ENCODE measurements around the gene CHRM1. TPM values are rescaled to one million over a fixed set of nuclear protein-coding genes. Genes with fewer than 3 reads are reported as not detected.
A peak's percentile ranks its signal among the peaks of the same experiment; 100 is the strongest.

Gene CHRM1
- polyA plus RNA-seq, 3 donors = not detected

DNA sequence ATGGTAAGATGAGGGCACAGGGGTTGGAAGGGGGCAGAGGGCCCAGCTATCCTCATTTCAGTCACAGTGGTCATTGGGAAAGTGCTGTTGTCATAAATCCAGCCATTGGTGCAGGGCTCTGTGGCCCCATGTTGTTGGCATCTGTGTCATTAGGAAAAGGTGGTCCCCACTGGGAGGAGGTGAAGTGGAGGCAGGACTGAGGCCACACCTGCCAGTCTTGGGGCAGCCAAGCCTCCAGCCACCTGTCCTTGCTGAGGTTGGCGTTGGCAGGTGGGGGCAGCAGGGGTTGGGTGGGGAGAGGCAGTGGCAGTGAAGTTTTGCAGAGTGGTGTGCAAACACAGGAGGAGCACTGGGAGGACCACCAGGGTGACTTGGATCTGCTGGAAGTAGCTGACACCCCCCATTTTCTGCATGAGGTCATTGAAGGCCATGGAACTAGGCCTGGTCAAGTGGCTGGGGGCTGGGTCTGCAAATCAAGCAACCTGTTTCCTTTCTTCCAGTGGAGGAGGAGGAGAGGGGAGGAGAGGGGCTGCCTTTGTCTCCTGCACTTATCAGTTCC lies 38.3 kb upstream of the CHRM1 start:
- Histone ChIP-seq H4K20me1 (ENCODE audit: insufficient read depth, low read length) (no peaks in the 10 kb centered on the region), H3K27ac (ENCODE audit: low read depth in 1 of 2, low read length in 2 of 2) (no peak overlapping the region), H3K9ac (ENCODE audit: insufficient read depth, low read length, poor library complexity, severe bottlenecking) (no peak overlapping the region), H3K36me3 (replicated peaks in 1 of 2; ENCODE audit: control insufficient read depth in 1 of 2, insufficient read depth in 2 of 2, low read length in 2 of 2) (no peaks in the 10 kb centered on the region), H3K79me2 (ENCODE audit: insufficient read depth, low read length) (no peaks in the 10 kb centered on the region), H3K9me3 (replicated peaks in 1 of 2; ENCODE audit: control insufficient read depth in 1 of 2, insufficient read depth in 1 of 2, low read length in 2 of 2) (no peaks in the 10 kb centered on the region), H3K4me3 (replicated peaks in 1 of 3; ENCODE audit: low read depth in 2 of 3, low read length in 3 of 3) (no peak overlapping the region), H2AFZ (ENCODE audit: insufficient read depth, low read depth, low read length, poor library complexity, severe bottlenecking) (no peak overlapping the region), H3K27me3 (ENCODE audit: control insufficient read depth in 2 of 2, insufficient read depth in 2 of 2, low read length in 2 of 2) (no peaks in the 10 kb centered on the region), H3K4me1 (ENCODE audit: control insufficient read depth in 1 of 2, insufficient read depth in 2 of 2, low read length in 2 of 2) (no peaks in the 10 kb centered on the region), H3K4me2 (replicated peaks; ENCODE audit: extremely low read depth, low read length, poor library complexity, severe bottlenecking) (no peak overlapping the region)
- no peak for TF ChIP-seq CTCF (IDR thresholded peaks at IDR 0.05)
- Mint-ChIP-seq H3K27ac (no peak overlapping the region), H3K4me1 (peaks cover 8% of the 10 kb centered on the region), H3K4me3 (peak overlapping the region in 1 of 2 donors; percentile 24), H3K36me3 (no peaks in the 10 kb centered on the region), H3K9me3 (no peaks in the 10 kb centered on the region), H3K27me3 (ENCODE audit: low read depth in 3 of 3) (peaks cover 6 to 10% (median 10%) of the 10 kb centered on the region in 3 donors)
- 90% methylated on average over 1 of the region's 1 CpG for WGBS (ENCODE audit: insufficient coverage)
- DNase-seq = no peak
- intact Hi-C loops (cut with micrococcal nuclease) = no loop called here

DNA sequence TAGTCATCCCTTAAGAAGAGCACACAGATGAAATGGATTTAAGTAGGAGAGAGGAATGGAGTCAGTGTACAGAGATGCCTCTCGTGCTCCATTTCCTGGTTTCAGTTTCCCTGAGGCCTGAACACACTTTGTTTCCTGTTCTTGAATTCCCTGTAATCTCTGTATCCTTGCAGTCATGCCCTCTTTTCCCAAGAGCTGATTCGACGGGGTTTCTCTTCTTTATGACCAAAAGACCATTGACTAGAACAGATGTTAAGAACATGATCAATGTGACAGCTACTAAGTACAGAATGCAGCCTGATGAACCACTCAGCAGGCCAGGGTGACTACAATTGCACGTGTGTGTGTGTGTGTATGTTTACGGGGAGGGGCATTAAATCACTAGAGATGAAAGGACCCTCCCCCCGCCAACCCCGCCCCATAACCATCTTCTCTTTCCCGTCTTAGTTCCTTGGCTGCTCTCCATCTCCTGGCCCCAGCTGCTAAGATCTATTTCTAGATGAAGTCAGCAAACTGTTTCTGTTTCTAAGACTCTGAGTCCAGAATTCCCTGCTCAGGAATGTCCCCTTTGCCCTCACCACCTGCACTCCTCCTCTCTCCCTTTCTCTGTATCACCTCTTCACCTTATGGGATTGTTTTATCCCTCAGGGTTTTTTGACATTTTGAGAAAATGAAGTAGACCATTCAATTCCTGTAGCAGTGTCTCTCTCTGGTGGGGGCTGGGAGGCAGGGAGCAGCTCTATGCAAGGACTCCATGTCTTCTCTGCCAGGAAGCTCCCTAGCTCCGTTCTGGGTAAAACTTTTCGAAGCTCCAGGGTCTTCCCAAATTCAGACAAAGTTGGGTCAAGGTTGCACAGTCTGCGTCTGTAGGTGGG lies 37.6 kb upstream of the CHRM1 start:
- H3K36me3 ChIP-seq (replicated peaks in 1 of 2; ENCODE audit: control insufficient read depth in 1 of 2, insufficient read depth in 2 of 2, low read length in 2 of 2) = no peaks in the 10 kb centered on the region
- H3K4me2 ChIP-seq (replicated peaks; ENCODE audit: extremely low read depth, low read length, poor library complexity, severe bottlenecking) = no peak overlapping the region
- H3K27ac Mint-ChIP-seq = no peak overlapping the region
- H3K27ac ChIP-seq (ENCODE audit: low read depth in 1 of 2, low read length in 2 of 2) = no peak overlapping the region
- H3K36me3 Mint-ChIP-seq = no peaks in the 10 kb centered on the region
- no peaks in the 10 kb centered on the region for H4K20me1 ChIP-seq (ENCODE audit: insufficient read depth, low read length)
- WGBS (ENCODE audit: insufficient coverage) = 63% methylated on average over 5 of the region's 11 CpGs
- H3K9me3 ChIP-seq (replicated peaks in 1 of 2; ENCODE audit: control insufficient read depth in 1 of 2, insufficient read depth in 1 of 2, low read length in 2 of 2) = no peaks in the 10 kb centered on the region
- H3K4me3 ChIP-seq (replicated peaks in 1 of 3; ENCODE audit: low read depth in 2 of 3, low read length in 3 of 3) = no peak overlapping the region
- no peaks in the 10 kb centered on the region for H3K79me2 ChIP-seq (ENCODE audit: insufficient read depth, low read length)
- H3K4me1 Mint-ChIP-seq = peaks cover 8% of the 10 kb centered on the region
- intact Hi-C loops (cut with micrococcal nuclease) = no loop called here
- H3K4me3 Mint-ChIP-seq = peak overlapping the region in 1 of 2 donors; percentile 24
- H3K27me3 Mint-ChIP-seq (ENCODE audit: low read depth in 3 of 3) = peaks cover 7 to 13% (median 9%) of the 10 kb centered on the region in 3 donors
- no peaks in the 10 kb centered on the region for H3K9me3 Mint-ChIP-seq
- H3K27me3 ChIP-seq (ENCODE audit: control insufficient read depth in 2 of 2, insufficient read depth in 2 of 2, low read length in 2 of 2) = no peaks in the 10 kb centered on the region
- TF ChIP-seq CTCF (IDR thresholded peaks at IDR 0.05) = no peak
- H3K9ac ChIP-seq (ENCODE audit: insufficient read depth, low read length, poor library complexity, severe bottlenecking) = no peak overlapping the region
- H2AFZ ChIP-seq (ENCODE audit: insufficient read depth, low read depth, low read length, poor library complexity, severe bottlenecking) = peak overlapping the region; percentile 53
- DNase-seq = no peak
- no peaks in the 10 kb centered on the region for H3K4me1 ChIP-seq (ENCODE audit: control insufficient read depth in 1 of 2, insufficient read depth in 2 of 2, low read length in 2 of 2)

All from CD14-positive monocyte (primary cell).